HL-60/S4 treated with phorbol 12-myristate 13-acetate at 8.2 ng/mL for 4 days and 3 days (cell line): Measurements from ENCODE around the gene MSX1.

Source experiments
- in situ Hi-C: fragments of 300-500 bp; cut with MboI; formaldehyde crosslinking; loops from 2 replicates; pipeline ENCODE4 v1.15.0; 2022; ENCODE audit warnings: low sequenced_read_pairs

Gene MSX1

GRCh38 chr4:4893721-4894120 lies 34.3 kb downstream of the MSX1 start:
- in situ Hi-C loops: no loop called here

GRCh38 chr4:4899202-4899925 lies 39.9 kb downstream of the MSX1 start:
- in situ Hi-C loops: no loop called here

- in situ Hi-C loops: no loop called here
These were observed 42.4 kb downstream of the MSX1 start for GRCh38 chr4:4901877-4902276.

GRCh38 chr4:4912155-4912554 lies 52.7 kb downstream of the MSX1 start:
- in situ Hi-C loops: no loop called here

- in situ Hi-C loops: no loop called here
These were observed 53.7 kb downstream of the MSX1 start for GRCh38 chr4:4913147-4913561.
